HepG2 (cell line): Measurements from ENCODE around the gene CMIP. TPM values are rescaled to one million over a fixed set of nuclear protein-coding genes. Genes with fewer than 3 reads are reported as not detected.
A peak's percentile ranks its signal among the peaks of the same experiment; 100 is the strongest.

Source experiments
- CBFB ChIP-seq: sonication (generic); formaldehyde crosslinking; IDR thresholded peaks from 2 replicates; pipeline ENCODE4 v1.4.0; 2020; ENCODE audit warnings: missing genetic modification reagents
- DNMT1 ChIP-seq: sonication (generic); formaldehyde crosslinking; IDR thresholded peaks from 2 replicates; pipeline ENCODE4 v1.5.1; 2020; ENCODE audit warnings: mild to moderate bottlenecking, missing genetic modification reagents
- EHMT2 ChIP-seq: fragments of 200-600 bp; sonication (generic); IDR thresholded peaks from 2 replicates; pipeline ENCODE4 v1.7.0; 2017; ENCODE audit warnings: antibody characterized with exemption, low read depth, low read length, borderline replicate concordance
- FLYWCH1 ChIP-seq: sonication (generic); formaldehyde crosslinking; IDR thresholded peaks from 2 replicates; pipeline ENCODE4 v1.8.1; 2023; ENCODE audit warnings: mild to moderate bottlenecking, missing genetic modification reagents
- GATA4 ChIP-seq: sonication (generic); IDR thresholded peaks from 2 replicates; pipeline ENCODE4 v1.6.1; 2016; ENCODE audit warnings: antibody characterized with exemption, low read depth, borderline replicate concordance
- GTF3A ChIP-seq: sonication (generic); formaldehyde crosslinking; conservative IDR thresholded peaks from 2 replicates; pipeline ENCODE4 v1.4.0; 2020; ENCODE audit warnings: mild to moderate bottlenecking, missing genetic modification reagents
- KLF13 ChIP-seq: sonication (generic); formaldehyde crosslinking; IDR thresholded peaks from 2 replicates; pipeline ENCODE4 v1.4.0; 2020; ENCODE audit warnings: mild to moderate bottlenecking, missing genetic modification reagents
- ONECUT2 ChIP-seq: sonication (generic); formaldehyde crosslinking; IDR thresholded peaks from 2 replicates; pipeline ENCODE4 v1.4.0; 2020; ENCODE audit warnings: missing genetic modification reagents
- RORA ChIP-seq: sonication (generic); formaldehyde crosslinking; IDR thresholded peaks from 2 replicates; pipeline ENCODE4 v1.5.0; 2020; ENCODE audit warnings: mild to moderate bottlenecking, missing genetic modification reagents, moderate library complexity
- SMC3 ChIP-seq: IDR thresholded peaks from 2 replicates; pipeline ENCODE4 v1.6.1; 2011; ENCODE audit warnings: low read length, improper control_type of control experiment
- ZFP82 ChIP-seq: sonication (generic); formaldehyde crosslinking; IDR thresholded peaks from 2 replicates; pipeline ENCODE4 v1.5.1; 2020; ENCODE audit warnings: mild to moderate bottlenecking, missing genetic modification reagents, borderline replicate concordance
- ZNF101 ChIP-seq: sonication (generic); formaldehyde crosslinking; IDR thresholded peaks from 2 replicates; pipeline ENCODE4 v1.4.0; 2020; ENCODE audit warnings: mild to moderate bottlenecking, low read depth, missing genetic modification reagents, borderline replicate concordance
- ZNF160 ChIP-seq: sonication (generic); formaldehyde crosslinking; IDR thresholded peaks from 2 replicates; pipeline ENCODE4 v1.8.0; 2022; ENCODE audit warnings: mild to moderate bottlenecking, inconsistent platforms, missing genetic modification reagents
- ZNF230 ChIP-seq: sonication (generic); formaldehyde crosslinking; IDR thresholded peaks from 2 replicates; pipeline ENCODE4 v1.4.0; 2020; ENCODE audit warnings: mild to moderate bottlenecking, missing genetic modification reagents
- ZNF256 ChIP-seq: sonication (generic); formaldehyde crosslinking; conservative IDR thresholded peaks from 2 replicates; pipeline ENCODE4 v1.4.0; 2020; ENCODE audit warnings: missing genetic modification reagents
- ZSCAN29 ChIP-seq: sonication (generic); formaldehyde crosslinking; conservative IDR thresholded peaks from 2 replicates; pipeline ENCODE4 v1.4.0; 2020; ENCODE audit warnings: mild to moderate bottlenecking, missing genetic modification reagents
- polyA plus RNA-seq, 8 experiments: library from polyadenylated mRNA; depleted of rRNA in 3 of 8; stranded (reverse) in 7 of 8; unstranded in 1 of 8; fragments of >200 nt; fragmentation: Illumina TruSeq in 4 of 8; extraction: Trizol in 4 of 8; gene quantifications; 2 replicates each; pipeline versions ENCODE4 v1.2.1 to v1.2.3, GENCODE V29; 2011 to 2016; ENCODE audit warnings: low read depth in 4 of 8, missing spikeins in 1 of 8, mixed read lengths in 1 of 8; ENCODE audit not compliant: insufficient read depth in 1 of 8
- total RNA-seq, 5 experiments: library from RNA; depleted of rRNA; stranded (reverse); fragments of >200 nt; fragmentation: Illumina TruSeq; extraction: Trizol; gene quantifications; 2 replicates each; pipeline ENCODE4 v1.2.3, GENCODE V29; 2016; ENCODE audit warnings: low read depth in 1 of 5
- TF ChIP-seq, protein P1 (sequence below): sonication (generic); formaldehyde crosslinking; IDR thresholded peaks from 2 replicates; pipeline ENCODE4 v1.9.0; 2022; ENCODE audit warnings: low read depth, missing genetic modification reagents
- TF ChIP-seq, protein P2 (sequence below): sonication (generic); formaldehyde crosslinking; IDR thresholded peaks from 2 replicates; pipeline ENCODE4 v1.9.0; 2021; ENCODE audit warnings: missing genetic modification reagents, mild to moderate bottlenecking, borderline replicate concordance
- TF ChIP-seq, protein P3 (sequence below): sonication (generic); formaldehyde crosslinking; IDR thresholded peaks from 2 replicates; pipeline ENCODE4 v1.5.0; 2020; ENCODE audit warnings: mild to moderate bottlenecking, missing genetic modification reagents
- TF ChIP-seq, protein P4 (sequence below): sonication (generic); formaldehyde crosslinking; IDR thresholded peaks from 2 replicates; pipeline ENCODE4 v1.4.0; 2020; ENCODE audit warnings: missing genetic modification reagents

CMIP gene
- total and polyA plus RNA-seq, 2 of the 13 experiments (the other 11 are each of a cell fraction or from before 2014, with no cell fraction given) = 10.9 to 18.1 TPM

DNA sequence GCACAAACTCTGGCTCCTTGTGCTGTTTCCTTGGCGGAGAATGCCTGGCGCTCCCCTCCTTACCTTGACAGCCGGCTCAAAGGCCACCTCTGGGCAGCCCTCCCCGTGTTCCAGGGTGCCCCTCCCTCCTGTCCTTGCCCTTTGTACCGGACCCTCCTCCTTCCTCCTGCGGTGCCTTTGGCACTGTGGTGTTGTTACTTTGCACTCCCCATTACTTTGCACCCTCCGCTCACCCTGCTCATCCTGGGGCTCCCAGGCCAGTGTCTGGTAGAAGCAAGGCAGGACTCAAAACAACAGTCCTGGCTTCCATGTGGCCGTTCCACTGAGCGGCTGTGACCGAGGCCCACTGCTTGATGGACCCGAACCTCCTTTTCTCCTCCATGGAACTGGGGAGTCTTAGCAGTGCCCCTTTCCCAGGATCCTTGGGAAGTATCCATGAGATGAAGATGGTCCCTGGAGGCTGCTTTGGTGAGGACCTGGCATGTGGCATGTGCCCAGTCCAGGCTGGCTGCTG is 147.8 kb downstream of the CMIP start (continued):
- TF ChIP-seq, protein P1, sequence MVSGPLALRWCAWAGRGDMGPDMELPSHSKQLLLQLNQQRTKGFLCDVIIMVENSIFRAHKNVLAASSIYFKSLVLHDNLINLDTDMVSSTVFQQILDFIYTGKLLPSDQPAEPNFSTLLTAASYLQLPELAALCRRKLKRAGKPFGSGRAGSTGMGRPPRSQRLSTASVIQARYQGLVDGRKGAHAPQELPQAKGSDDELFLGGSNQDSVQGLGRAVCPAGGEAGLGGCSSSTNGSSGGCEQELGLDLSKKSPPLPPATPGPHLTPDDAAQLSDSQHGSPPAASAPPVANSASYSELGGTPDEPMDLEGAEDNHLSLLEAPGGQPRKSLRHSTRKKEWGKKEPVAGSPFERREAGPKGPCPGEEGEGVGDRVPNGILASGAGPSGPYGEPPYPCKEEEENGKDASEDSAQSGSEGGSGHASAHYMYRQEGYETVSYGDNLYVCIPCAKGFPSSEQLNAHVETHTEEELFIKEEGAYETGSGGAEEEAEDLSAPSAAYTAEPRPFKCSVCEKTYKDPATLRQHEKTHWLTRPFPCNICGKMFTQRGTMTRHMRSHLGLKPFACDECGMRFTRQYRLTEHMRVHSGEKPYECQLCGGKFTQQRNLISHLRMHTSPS (CRISPR knock-in tag) = peak; percentile 74; the same call in 1 of the 2 replicates
- TF ChIP-seq FLYWCH1 (CRISPR knock-in tag) (no peak), DNMT1 (no peak), ZNF101 (CRISPR knock-in tag) (no peak), KLF13 (CRISPR knock-in tag) (no peak), ZNF230 (CRISPR knock-in tag) (no peak), ZNF256 (CRISPR knock-in tag) (no peak), ZSCAN29 (no peak), ZNF160 (CRISPR knock-in tag) (no peak), ONECUT2 (no peak), RORA (CRISPR knock-in tag) (no peak), ZFP82 (CRISPR knock-in tag) (no peak), EHMT2 (no peak), SMC3 (no peak), GATA4 (no peak), CBFB (0 out of 2 replicates have a peak, but pooled peaks have one; percentile 41), GTF3A (CRISPR knock-in tag) (no peak)
- TF ChIP-seq, protein P2, sequence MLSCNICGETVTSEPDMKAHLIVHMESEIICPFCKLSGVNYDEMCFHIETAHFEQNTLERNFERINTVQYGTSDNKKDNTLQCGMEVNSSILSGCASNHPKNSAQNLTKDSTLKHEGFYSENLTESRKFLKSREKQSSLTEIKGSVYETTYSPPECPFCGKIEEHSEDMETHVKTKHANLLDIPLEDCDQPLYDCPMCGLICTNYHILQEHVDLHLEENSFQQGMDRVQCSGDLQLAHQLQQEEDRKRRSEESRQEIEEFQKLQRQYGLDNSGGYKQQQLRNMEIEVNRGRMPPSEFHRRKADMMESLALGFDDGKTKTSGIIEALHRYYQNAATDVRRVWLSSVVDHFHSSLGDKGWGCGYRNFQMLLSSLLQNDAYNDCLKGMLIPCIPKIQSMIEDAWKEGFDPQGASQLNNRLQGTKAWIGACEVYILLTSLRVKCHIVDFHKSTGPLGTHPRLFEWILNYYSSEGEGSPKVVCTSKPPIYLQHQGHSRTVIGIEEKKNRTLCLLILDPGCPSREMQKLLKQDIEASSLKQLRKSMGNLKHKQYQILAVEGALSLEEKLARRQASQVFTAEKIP = no peak
- TF ChIP-seq, protein P3, sequence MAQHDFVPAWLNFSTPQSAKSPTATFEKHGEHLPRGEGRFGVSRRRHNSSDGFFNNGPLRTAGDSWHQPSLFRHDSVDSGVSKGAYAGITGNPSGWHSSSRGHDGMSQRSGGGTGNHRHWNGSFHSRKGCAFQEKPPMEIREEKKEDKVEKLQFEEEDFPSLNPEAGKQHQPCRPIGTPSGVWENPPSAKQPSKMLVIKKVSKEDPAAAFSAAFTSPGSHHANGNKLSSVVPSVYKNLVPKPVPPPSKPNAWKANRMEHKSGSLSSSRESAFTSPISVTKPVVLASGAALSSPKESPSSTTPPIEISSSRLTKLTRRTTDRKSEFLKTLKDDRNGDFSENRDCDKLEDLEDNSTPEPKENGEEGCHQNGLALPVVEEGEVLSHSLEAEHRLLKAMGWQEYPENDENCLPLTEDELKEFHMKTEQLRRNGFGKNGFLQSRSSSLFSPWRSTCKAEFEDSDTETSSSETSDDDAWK (CRISPR knock-in tag) = no peak
- TF ChIP-seq, protein P4, sequence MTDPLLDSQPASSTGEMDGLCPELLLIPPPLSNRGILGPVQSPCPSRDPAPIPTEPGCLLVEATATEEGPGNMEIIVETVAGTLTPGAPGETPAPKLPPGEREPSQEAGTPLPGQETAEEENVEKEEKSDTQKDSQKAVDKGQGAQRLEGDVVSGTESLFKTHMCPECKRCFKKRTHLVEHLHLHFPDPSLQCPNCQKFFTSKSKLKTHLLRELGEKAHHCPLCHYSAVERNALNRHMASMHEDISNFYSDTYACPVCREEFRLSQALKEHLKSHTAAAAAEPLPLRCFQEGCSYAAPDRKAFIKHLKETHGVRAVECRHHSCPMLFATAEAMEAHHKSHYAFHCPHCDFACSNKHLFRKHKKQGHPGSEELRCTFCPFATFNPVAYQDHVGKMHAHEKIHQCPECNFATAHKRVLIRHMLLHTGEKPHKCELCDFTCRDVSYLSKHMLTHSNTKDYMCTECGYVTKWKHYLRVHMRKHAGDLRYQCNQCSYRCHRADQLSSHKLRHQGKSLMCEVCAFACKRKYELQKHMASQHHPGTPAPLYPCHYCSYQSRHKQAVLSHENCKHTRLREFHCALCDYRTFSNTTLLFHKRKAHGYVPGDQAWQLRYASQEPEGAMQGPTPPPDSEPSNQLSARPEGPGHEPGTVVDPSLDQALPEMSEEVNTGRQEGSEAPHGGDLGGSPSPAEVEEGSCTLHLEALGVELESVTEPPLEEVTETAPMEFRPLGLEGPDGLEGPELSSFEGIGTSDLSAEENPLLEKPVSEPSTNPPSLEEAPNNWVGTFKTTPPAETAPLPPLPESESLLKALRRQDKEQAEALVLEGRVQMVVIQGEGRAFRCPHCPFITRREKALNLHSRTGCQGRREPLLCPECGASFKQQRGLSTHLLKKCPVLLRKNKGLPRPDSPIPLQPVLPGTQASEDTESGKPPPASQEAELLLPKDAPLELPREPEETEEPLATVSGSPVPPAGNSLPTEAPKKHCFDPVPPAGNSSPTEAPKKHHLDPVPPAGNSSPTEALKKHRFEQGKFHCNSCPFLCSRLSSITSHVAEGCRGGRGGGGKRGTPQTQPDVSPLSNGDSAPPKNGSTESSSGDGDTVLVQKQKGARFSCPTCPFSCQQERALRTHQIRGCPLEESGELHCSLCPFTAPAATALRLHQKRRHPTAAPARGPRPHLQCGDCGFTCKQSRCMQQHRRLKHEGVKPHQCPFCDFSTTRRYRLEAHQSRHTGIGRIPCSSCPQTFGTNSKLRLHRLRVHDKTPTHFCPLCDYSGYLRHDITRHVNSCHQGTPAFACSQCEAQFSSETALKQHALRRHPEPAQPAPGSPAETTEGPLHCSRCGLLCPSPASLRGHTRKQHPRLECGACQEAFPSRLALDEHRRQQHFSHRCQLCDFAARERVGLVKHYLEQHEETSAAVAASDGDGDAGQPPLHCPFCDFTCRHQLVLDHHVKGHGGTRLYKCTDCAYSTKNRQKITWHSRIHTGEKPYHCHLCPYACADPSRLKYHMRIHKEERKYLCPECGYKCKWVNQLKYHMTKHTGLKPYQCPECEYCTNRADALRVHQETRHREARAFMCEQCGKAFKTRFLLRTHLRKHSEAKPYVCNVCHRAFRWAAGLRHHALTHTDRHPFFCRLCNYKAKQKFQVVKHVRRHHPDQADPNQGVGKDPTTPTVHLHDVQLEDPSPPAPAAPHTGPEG = 0 out of 2 replicates have a peak, but pooled peaks have one; percentile 33
